ENCODE results near the gene STK11IP. TPM values are rescaled to one million over a fixed set of nuclear protein-coding genes. Genes with fewer than 3 reads are reported as not detected.

Gene STK11IP
- total and polyA plus RNA-seq, 9 of the 15 experiments (the other 6 are each of a cell fraction or from before 2014, with no cell fraction given) = 0.52 to 21.7 (median 5.6) TPM

- BruUV-seq (replicated peaks) = no TSS peak
- Histone ChIP-seq H3K4me3 (no peak overlapping the region), H2AFZ (ENCODE audit: low read depth, low read length) (no peak overlapping the region), H3K9me1 (ENCODE audit: control insufficient read depth, insufficient read depth, low read length) (no peaks in the 10 kb centered on the region), H3K79me2 (ENCODE audit: control insufficient read depth, insufficient read depth, low read length) (no peaks in the 10 kb centered on the region), H3K4me1 (replicated peaks in 1 of 2; ENCODE audit: control insufficient read depth in 2 of 2, insufficient read depth in 2 of 2, low read length in 2 of 2) (peaks cover 4 to 14% of the 10 kb centered on the region in 2 experiments), H3K9ac (ENCODE audit: insufficient read depth in 1 of 2, low read depth in 2 of 2, low read length in 2 of 2) (no peak overlapping the region), H3K4me2 (ENCODE audit: insufficient read depth, low read length) (no peak overlapping the region), H3K27ac (ENCODE audit: extremely low read depth, low read depth, low read length) (no peak overlapping the region), H3K9me3 (replicated peaks; ENCODE audit: control insufficient read depth, insufficient read depth, low read depth, low read length) (no peaks in the 10 kb centered on the region), H3K27me3 (ENCODE audit: control insufficient read depth in 2 of 2, insufficient read depth in 2 of 2, low read length in 2 of 2) (no peaks in the 10 kb centered on the region), H3K36me3 (ENCODE audit: control insufficient read depth, insufficient read depth, low read length) (no peaks in the 10 kb centered on the region), H4K20me1 (replicated peaks; ENCODE audit: control insufficient read depth, insufficient read depth, low read length) (no peaks in the 10 kb centered on the region)
- WGBS (ENCODE audit: insufficient coverage, low coverage, missing lambda C conversion rate) = 80% methylated on average over 1 of the region's 4 CpGs
- intact Hi-C loops (cut with micrococcal nuclease) (no loop called here), in situ Hi-C loops (cut with MboI) (no loop called here)
- no peak for ATAC-seq
- TF ChIP-seq SMARCA4 (IDR thresholded peaks at IDR 0.05) = no peak
- TF ChIP-seq ZNF12 (CRISPR knock-in tag; IDR thresholded peaks at IDR 0.05) = peak; percentile 55; the same call in 1 of the 2 replicates
- ChIA-PET CTCF (ENCODE audit: low intra/inter-chr PET ratio) (no interaction called here), POLR2A (no interaction called here)
- no peak for DNase-seq (ENCODE audit: extremely low read depth in 1 of 4, low spot score in 3 of 4)
- FAIRE-seq = no peak
These were observed 6.6 kb upstream of the STK11IP start for GRCh38 chr2:219591091-219591490.

- H4K20me1 ChIP-seq (replicated peaks; ENCODE audit: control insufficient read depth, insufficient read depth, low read length) = no peaks in the 10 kb centered on the region
- H3K4me1 ChIP-seq (replicated peaks in 1 of 2; ENCODE audit: control insufficient read depth in 2 of 2, insufficient read depth in 2 of 2, low read length in 2 of 2) = peaks cover 9 to 20% of the 10 kb centered on the region in 2 experiments
- H3K9ac ChIP-seq (ENCODE audit: insufficient read depth in 1 of 2, low read depth in 2 of 2, low read length in 2 of 2) = no peak overlapping the region
- no peaks in the 10 kb centered on the region for H3K27me3 ChIP-seq (ENCODE audit: control insufficient read depth in 2 of 2, insufficient read depth in 2 of 2, low read length in 2 of 2)
- no TSS peak for BruUV-seq (replicated peaks)
- no peaks in the 10 kb centered on the region for H3K9me1 ChIP-seq (ENCODE audit: control insufficient read depth, insufficient read depth, low read length)
- ChIA-PET CTCF (ENCODE audit: low intra/inter-chr PET ratio) (interaction anchor here (0.7 kb wide), 1 partner anchor 143 kb away, joined by 4 read pairs; no protein-coding TSS in a partner anchor), POLR2A (no interaction called here)
- H3K4me2 ChIP-seq (ENCODE audit: insufficient read depth, low read length) = no peak overlapping the region
- H3K9me3 ChIP-seq (replicated peaks; ENCODE audit: control insufficient read depth, insufficient read depth, low read depth, low read length) = no peaks in the 10 kb centered on the region
- peaks cover 10% of the 10 kb centered on the region for H3K79me2 ChIP-seq (ENCODE audit: control insufficient read depth, insufficient read depth, low read length)
- peak overlapping the region; percentile 17; the same call in 1 of the 2 replicates for H2AFZ ChIP-seq (ENCODE audit: low read depth, low read length)
- no peak overlapping the region for H3K27ac ChIP-seq (ENCODE audit: extremely low read depth, low read depth, low read length)
- no peak for FAIRE-seq
- 83% methylated on average over 6 of the region's 6 CpGs for WGBS (ENCODE audit: insufficient coverage, low coverage, missing lambda C conversion rate)
- H3K36me3 ChIP-seq (ENCODE audit: control insufficient read depth, insufficient read depth, low read length) = no peaks in the 10 kb centered on the region
- in situ Hi-C loops (cut with MboI) (no loop called here), intact Hi-C loops (cut with micrococcal nuclease) (no loop called here)
- ATAC-seq = no peak
- H3K4me3 ChIP-seq = no peak overlapping the region
- no peak for DNase-seq (ENCODE audit: extremely low read depth in 1 of 4, low spot score in 3 of 4)
- TF ChIP-seq CHD7 (IDR thresholded peaks at IDR 0.05; ENCODE audit: low read depth, low read length) (no peak), EP300 (IDR thresholded peaks at IDR 0.05; ENCODE audit: low read length) (no peak), TBL1XR1 (IDR thresholded peaks at IDR 0.05; ENCODE audit: low read length in 2 of 2) (no peak)
These were observed 4.9 kb upstream of the STK11IP start for GRCh38 chr2:219592736-219593135.

All from K562 (cell line).